SU-DHL-6 (cell line): ENCODE measurements around the gene VDR.
A peak's percentile ranks its signal among the peaks of the same experiment; 100 is the strongest.

ENCODE experiments used
- H2AFZ ChIP-seq: fragments of 200-600 bp; sonication (generic); 2 replicates; pipeline ENCODE4 v1.6.1; 2014; ENCODE audit warnings: low read depth, mild to moderate bottlenecking, moderate library complexity, mixed read lengths, antibody characterized with exemption, low read length; ENCODE audit not compliant: severe bottlenecking
- H3F3A ChIP-seq: fragments of 200-600 bp; shearing (Covaris generic); 2 replicates; pipeline ENCODE4 v1.6.0; 2016; ENCODE audit warnings: antibody characterized with exemption, mild to moderate bottlenecking; ENCODE audit not compliant: insufficient read depth
- H3K27ac ChIP-seq: fragments of 200-600 bp; sonication (generic); 2 replicates; pipeline ENCODE4 v1.5.1; 2016; ENCODE audit warnings: low read depth, mild to moderate bottlenecking, low read length, moderate library complexity, mixed read lengths
- H3K27me3 ChIP-seq: fragments of 200-600 bp; sonication (generic), shearing (Covaris generic); 2 replicates; pipeline ENCODE4 v1.6.0; 2014; ENCODE audit warnings: mild to moderate bottlenecking, low read length
- H3K36me3 ChIP-seq: fragments of 200-600 bp; sonication (generic); 2 replicates; pipeline ENCODE4 v1.6.1; 2014; ENCODE audit warnings: mild to moderate bottlenecking, low read length, mixed read lengths
- H3K4me2 ChIP-seq: fragments of 300-600, 200-600 bp; shearing (Covaris generic), sonication (generic); 2 replicates; pipeline ENCODE4 v1.6.0; 2014; ENCODE audit warnings: low read length, low read depth, mild to moderate bottlenecking; ENCODE audit not compliant: poor library complexity, severe bottlenecking
- H3K4me3 ChIP-seq: fragments of 200-600 bp; sonication (generic); 2 replicates; pipeline ENCODE4 v1.5.1; 2014; ENCODE audit warnings: antibody characterized with exemption, low read length, mild to moderate bottlenecking, mixed read lengths; ENCODE audit not compliant: insufficient read depth, poor library complexity, severe bottlenecking
- H3K79me2 ChIP-seq: fragments of 200-600 bp; sonication (generic); 2 replicates; pipeline ENCODE4 v1.6.1; 2014; ENCODE audit warnings: mild to moderate bottlenecking, low read length, moderate library complexity; ENCODE audit not compliant: insufficient read depth
- H3K9ac ChIP-seq: fragments of 200-600 bp; sonication (generic); 2 replicates; pipeline ENCODE4 v1.7.0; 2014; ENCODE audit warnings: mild to moderate bottlenecking, low read length
- H3K9me2 ChIP-seq: fragments of 200-600 bp; sonication (generic); replicated peaks from 2 replicates; pipeline ENCODE4 v1.6.1; 2014; ENCODE audit warnings: low read length; ENCODE audit not compliant: insufficient read depth
- H3K9me3 ChIP-seq: fragments of 200-600 bp; sonication (generic); 2 replicates; pipeline ENCODE4 v1.6.1; 2014; ENCODE audit warnings: low read length, mixed read lengths; ENCODE audit not compliant: insufficient read depth
- H4K20me1 ChIP-seq: fragments of 200-600 bp; sonication (generic); 2 replicates; pipeline ENCODE4 v1.6.1; 2014; ENCODE audit warnings: low read depth, mild to moderate bottlenecking, antibody characterized with exemption, low read length, moderate library complexity, mixed read lengths
- CTCF ChIP-seq: fragments of 200-600 bp; sonication (generic); IDR thresholded peaks from one replicate; pipeline ENCODE4 v1.5.1; 2017; ENCODE audit warnings: antibody characterized with exemption, mild to moderate bottlenecking, low read length, moderate library complexity; ENCODE audit not compliant: insufficient read depth, poor library complexity, severe bottlenecking
- EZH2phosphoT487 ChIP-seq: fragments of 200-600 bp; sonication (generic), shearing (Covaris generic); conservative IDR thresholded peaks from 2 replicates; pipeline ENCODE4 v1.6.1; 2018; ENCODE audit warnings: mild to moderate bottlenecking, antibody characterized with exemption, low read length, moderate library complexity, mixed read lengths

VDR gene

GRCh38 chr12:47824198-47824597, 80.6 kb downstream of the VDR start:
- peak overlapping the region; percentile 43 for H3K4me2 ChIP-seq

DNA sequence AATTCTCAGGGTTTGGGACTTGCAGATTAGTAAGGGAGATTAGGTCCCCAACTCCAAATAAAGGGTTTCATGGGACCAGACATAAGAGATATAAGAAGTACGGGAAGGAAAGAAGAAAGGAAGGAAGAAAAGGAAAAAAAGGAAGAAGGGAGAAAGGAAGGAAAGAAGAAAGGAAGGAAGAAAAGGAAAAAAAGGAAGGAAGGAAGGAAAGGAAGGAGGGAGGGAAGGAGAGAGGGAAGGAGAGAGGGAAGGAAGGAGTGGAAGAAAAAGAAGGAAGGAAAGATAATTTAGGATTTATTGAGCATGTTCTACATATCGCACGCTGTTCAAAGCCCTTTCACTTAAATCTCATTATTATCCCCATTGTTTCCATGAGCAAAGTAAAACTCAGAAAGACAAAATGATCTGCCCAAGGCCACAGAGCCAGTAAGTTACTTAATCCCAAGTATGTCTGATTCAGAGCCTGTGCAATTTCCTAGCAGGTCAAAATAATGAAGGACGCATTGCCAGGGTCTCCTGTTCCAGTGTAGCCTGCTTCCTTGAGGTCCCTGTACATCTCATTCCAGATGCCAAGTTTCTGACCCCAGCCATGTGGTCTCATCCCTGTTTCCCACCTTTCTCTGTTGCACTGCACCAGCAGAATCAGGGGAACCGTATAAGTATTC, 81.2 kb downstream of the VDR start:
- Histone ChIP-seq H2AFZ (no peak overlapping the region), H3K27me3 (no peaks in the 10 kb centered on the region), H3K79me2 (peaks cover 7% of the 10 kb centered on the region; the same call in 1 of the 2 replicates), H3K36me3 (no peaks in the 10 kb centered on the region), H3K9ac (peak overlapping the region; percentile 13; the same call in 1 of the 2 replicates), H3K27ac (peak overlapping the region; percentile 81), H3K4me2 (peak overlapping the region; percentile 43), H3K4me3 (no peak overlapping the region), H4K20me1 (no peaks in the 10 kb centered on the region), H3K9me3 (no peaks in the 10 kb centered on the region), H3F3A (peaks cover 19% of the 10 kb centered on the region), H3K9me2 (no peaks in the 10 kb centered on the region)
- TF ChIP-seq EZH2phosphoT487 = no peak
- TF ChIP-seq CTCF = no peak

More at GRCh38 chr12:47824198-47824597, 80.6 kb downstream of the VDR start:
- H4K20me1 ChIP-seq = no peaks in the 10 kb centered on the region
- peak overlapping the region; percentile 81 for H3K27ac ChIP-seq
- peaks cover under 1% of the 10 kb centered on the region; the same call in 1 of the 2 replicates for H3K79me2 ChIP-seq
- H3K36me3 ChIP-seq = no peaks in the 10 kb centered on the region
- H3K9ac ChIP-seq = peak overlapping the region; percentile 13; the same call in 1 of the 2 replicates
- TF ChIP-seq CTCF (no peak), EZH2phosphoT487 (no peak)
- H2AFZ ChIP-seq = no peak overlapping the region
- no peak overlapping the region for H3K4me3 ChIP-seq
- H3K27me3 ChIP-seq = no peaks in the 10 kb centered on the region
- peaks cover 19% of the 10 kb centered on the region for H3F3A ChIP-seq
- H3K9me2 ChIP-seq = no peaks in the 10 kb centered on the region
- no peaks in the 10 kb centered on the region for H3K9me3 ChIP-seq

GRCh38 chr12:47822863-47823262, 81.9 kb downstream of the VDR start:
- H2AFZ ChIP-seq = no peak overlapping the region
- peaks cover 14% of the 10 kb centered on the region; the same call in 1 of the 2 replicates for H3K79me2 ChIP-seq
- H3K27ac ChIP-seq = no peak overlapping the region
- no peak overlapping the region for H3K4me3 ChIP-seq
- peaks cover 19% of the 10 kb centered on the region for H3F3A ChIP-seq
- TF ChIP-seq EZH2phosphoT487 = no peak
- TF ChIP-seq CTCF = no peak
- no peaks in the 10 kb centered on the region for H3K9me3 ChIP-seq
- no peaks in the 10 kb centered on the region for H3K27me3 ChIP-seq
- no peaks in the 10 kb centered on the region for H4K20me1 ChIP-seq
- H3K9me2 ChIP-seq = no peaks in the 10 kb centered on the region
- no peaks in the 10 kb centered on the region for H3K36me3 ChIP-seq
- H3K9ac ChIP-seq = no peak overlapping the region
- no peak overlapping the region for H3K4me2 ChIP-seq
